ENCODE results near the gene SEMA4F. TPM values are rescaled to one million over a fixed set of nuclear protein-coding genes. Genes with fewer than 3 reads are reported as not detected.

SEMA4F gene
- total RNA-seq, 1 experiment from 2014 or later = 6.6 TPM

DNA sequence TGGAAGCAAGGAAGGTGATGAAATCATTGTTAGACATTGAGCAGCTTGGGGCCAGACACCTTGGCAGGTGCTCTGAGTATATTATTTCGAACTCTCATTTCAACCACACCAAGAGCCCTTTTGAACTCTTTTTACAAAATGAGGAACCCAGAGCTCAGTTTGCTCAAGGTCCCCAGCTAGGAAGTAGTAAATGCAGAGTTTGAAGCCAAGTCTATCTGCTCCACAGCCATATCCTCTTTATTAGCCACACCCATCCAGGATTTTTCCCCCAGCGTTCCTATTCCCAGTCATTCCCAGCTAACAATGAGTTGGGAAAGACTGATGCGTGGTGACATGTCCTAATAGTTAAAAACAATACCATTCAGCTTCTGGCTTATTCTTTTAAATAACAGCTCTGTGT, 40.2 kb downstream of the SEMA4F start:
- H3K79me2 ChIP-seq (ENCODE audit: insufficient read depth, low read length) = no peaks in the 10 kb centered on the region
- no peaks in the 10 kb centered on the region for H3K27me3 Mint-ChIP-seq (ENCODE audit: low read depth)
- H3K9ac ChIP-seq (ENCODE audit: extremely low read depth, insufficient read length, low read length) = no peak overlapping the region
- H3K18ac ChIP-seq (ENCODE audit: insufficient read length, low read depth, low read length) = no peak overlapping the region
- no peak overlapping the region for H2AK5ac ChIP-seq (ENCODE audit: insufficient read length, low read length)
- no peaks in the 10 kb centered on the region for H3K79me1 ChIP-seq (ENCODE audit: insufficient read depth, low read depth, low read length, poor library complexity, severe bottlenecking)
- no CpG with 5 or more reads among the region's 3 CpGs for WGBS (ENCODE audit: extremely low coverage, insufficient read length, low lambda C conversion rate)
- H3K36me3 Mint-ChIP-seq (ENCODE audit: insufficient read depth in 1 of 3, low read depth in 3 of 3) = no peaks in the 10 kb centered on the region
- H3T11ph ChIP-seq (ENCODE audit: low read length) = no peak overlapping the region
- no peak overlapping the region for H3K4me2 ChIP-seq (ENCODE audit: insufficient read depth, insufficient read length, low read length)
- no peaks in the 10 kb centered on the region for H3K23me2 ChIP-seq (ENCODE audit: insufficient read length, low read depth, low read length, poor library complexity, severe bottlenecking)
- H3K9me3 Mint-ChIP-seq = no peaks in the 10 kb centered on the region
- TF ChIP-seq, protein P1, sequence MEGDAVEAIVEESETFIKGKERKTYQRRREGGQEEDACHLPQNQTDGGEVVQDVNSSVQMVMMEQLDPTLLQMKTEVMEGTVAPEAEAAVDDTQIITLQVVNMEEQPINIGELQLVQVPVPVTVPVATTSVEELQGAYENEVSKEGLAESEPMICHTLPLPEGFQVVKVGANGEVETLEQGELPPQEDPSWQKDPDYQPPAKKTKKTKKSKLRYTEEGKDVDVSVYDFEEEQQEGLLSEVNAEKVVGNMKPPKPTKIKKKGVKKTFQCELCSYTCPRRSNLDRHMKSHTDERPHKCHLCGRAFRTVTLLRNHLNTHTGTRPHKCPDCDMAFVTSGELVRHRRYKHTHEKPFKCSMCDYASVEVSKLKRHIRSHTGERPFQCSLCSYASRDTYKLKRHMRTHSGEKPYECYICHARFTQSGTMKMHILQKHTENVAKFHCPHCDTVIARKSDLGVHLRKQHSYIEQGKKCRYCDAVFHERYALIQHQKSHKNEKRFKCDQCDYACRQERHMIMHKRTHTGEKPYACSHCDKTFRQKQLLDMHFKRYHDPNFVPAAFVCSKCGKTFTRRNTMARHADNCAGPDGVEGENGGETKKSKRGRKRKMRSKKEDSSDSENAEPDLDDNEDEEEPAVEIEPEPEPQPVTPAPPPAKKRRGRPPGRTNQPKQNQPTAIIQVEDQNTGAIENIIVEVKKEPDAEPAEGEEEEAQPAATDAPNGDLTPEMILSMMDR (conservative IDR thresholded peaks at IDR 0.05) = no peak
- H2BK120ac ChIP-seq (ENCODE audit: low read depth, low read length, poor library complexity, severe bottlenecking) = no peak overlapping the region
- H2BK12ac ChIP-seq (ENCODE audit: insufficient read length, low read depth, low read length) = no peak overlapping the region
- H3K27ac Mint-ChIP-seq = no peak overlapping the region
- H3K23ac ChIP-seq (ENCODE audit: insufficient read length, low read depth, low read length) = no peak overlapping the region
- no peak overlapping the region for H3K4me3 Mint-ChIP-seq
- H3K9me3 ChIP-seq (ENCODE audit: control insufficient read depth, low read depth, low read length) = no peaks in the 10 kb centered on the region
- H3K4me1 Mint-ChIP-seq = no peaks in the 10 kb centered on the region; a peak in 1 of 4 replicates
- no peaks in the 10 kb centered on the region for H3K4me1 ChIP-seq (ENCODE audit: insufficient read depth, low read length)
- H4K20me1 ChIP-seq (ENCODE audit: control insufficient read depth, insufficient read depth, insufficient read length) = no peaks in the 10 kb centered on the region
- H2BK5ac ChIP-seq (ENCODE audit: insufficient read length, low read length) = no peak overlapping the region
- H4K91ac ChIP-seq (ENCODE audit: insufficient read length, low read depth, low read length) = no peak overlapping the region
- H3K27ac ChIP-seq (ENCODE audit: insufficient read length, low read depth, low read length) = no peak overlapping the region
- no peaks in the 10 kb centered on the region for H3K27me3 ChIP-seq (ENCODE audit: insufficient read depth, low read length)
- no peak overlapping the region for H2BK20ac ChIP-seq (ENCODE audit: low read depth, low read length, poor library complexity, severe bottlenecking)
- H4K8ac ChIP-seq (replicated peaks; ENCODE audit: insufficient read length, low read depth, low read length) = no peak overlapping the region
- no peak overlapping the region for H4K5ac ChIP-seq (ENCODE audit: insufficient read length, low read depth, low read length)
- no peak overlapping the region for H3K14ac ChIP-seq (ENCODE audit: insufficient read depth, low read length)
- no peak overlapping the region for H3K4ac ChIP-seq (ENCODE audit: low read depth, low read length)
- H2AFZ ChIP-seq (ENCODE audit: low read length) = no peak overlapping the region
- no peak overlapping the region for H3K56ac ChIP-seq (ENCODE audit: insufficient read length, low read depth, low read length)
- H2BK15ac ChIP-seq (ENCODE audit: low read depth, low read length) = no peak overlapping the region
- DNase-seq = no peak

All from H9 (cell line).